ENCODE data around the gene CENPW.

CENPW gene

DNA sequence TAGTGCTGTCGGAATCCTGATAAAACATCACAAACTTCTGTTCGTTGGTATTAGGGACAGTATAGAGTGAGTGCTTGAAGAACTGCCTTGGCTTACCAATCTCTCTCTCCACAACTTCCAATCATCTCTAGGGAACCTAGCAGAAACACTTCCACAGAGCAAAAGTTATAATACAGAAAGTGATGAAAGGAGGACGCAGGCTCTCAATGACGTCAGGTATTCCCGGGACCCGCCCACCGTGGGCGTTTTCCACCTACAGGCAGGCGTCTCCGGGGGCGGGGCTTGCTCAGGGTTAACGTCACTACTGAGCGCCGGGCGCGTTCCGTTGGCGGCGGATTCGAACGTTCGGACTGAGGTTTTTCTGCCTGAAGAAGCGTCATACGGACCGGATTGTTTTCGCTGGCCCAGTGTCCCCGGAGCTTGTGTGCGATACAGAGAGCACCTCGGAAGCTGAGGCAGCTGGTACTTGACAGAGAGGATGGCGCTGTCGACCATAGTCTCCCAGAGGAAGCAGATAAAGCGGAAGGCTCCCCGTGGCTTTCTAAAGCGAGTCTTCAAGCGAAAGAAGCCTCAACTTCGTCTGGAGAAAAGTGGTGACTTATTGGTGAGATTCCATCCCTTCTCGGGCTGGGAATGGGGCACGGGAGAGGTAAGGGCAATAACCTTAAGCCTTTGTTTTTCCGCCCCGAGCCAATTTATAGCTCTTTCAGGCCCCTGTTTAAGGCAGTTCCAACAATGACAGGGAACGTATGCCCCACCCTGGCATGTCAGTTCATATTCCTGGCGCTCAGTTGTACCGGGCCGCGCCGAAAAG is at the start of gene CENPW:
Gene CENPW (plus strand): TSS at position 320 of the 814 bp plus-strand sequence. CDS start 159 bp downstream, at position 479.
- DNase-seq: peak; percentile 81

DNA sequence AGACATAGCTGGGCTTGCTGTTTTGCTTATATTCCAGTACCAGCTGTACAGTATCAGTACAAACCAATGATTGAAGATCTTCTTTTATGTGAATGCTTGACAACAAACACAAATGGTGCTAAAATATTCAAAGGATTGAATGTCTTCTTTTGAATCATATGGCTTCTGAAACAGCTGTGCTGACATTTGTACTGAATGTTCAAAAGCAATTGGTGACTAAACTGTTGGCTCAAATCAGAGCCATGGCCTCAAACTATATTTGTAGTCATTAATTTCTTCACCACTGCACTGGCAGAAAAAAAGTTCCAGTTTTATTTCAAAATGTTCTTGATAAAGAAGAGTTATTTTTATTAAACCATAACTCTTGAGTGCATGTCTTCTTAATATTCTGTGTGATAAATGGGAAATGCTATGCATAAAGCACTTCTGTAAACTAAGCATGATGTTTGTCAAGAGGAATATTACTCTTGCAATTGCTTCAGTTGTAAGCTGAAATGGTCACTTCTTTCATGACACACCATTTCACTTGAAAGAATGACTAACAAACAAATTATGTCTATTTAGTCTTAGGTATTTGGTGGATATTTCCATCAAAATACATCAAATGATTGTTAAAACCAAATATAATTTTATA is 45.9 kb upstream of the CENPW start:
- no peak for DNase-seq

DNA sequence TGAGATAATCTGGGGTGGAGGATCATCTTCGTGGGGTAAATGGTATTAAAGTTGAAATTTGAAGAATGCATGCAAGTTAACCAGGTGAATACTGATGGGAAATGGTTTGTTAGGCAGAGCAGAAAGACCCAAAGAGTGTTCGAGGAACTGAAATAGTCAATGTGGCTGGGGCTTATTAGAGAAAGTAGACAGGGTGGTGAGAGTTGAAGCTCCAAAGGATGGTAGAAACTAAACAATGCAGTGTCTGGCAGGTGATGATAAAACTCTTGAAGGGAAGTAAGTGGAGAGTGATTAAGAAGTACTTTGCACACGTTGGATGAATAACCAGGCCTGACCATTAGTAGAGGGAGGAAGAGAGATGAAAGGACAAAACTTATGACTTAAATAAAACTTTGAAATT is 39.8 kb upstream of the CENPW start:
- DNase-seq: no peak

DNA sequence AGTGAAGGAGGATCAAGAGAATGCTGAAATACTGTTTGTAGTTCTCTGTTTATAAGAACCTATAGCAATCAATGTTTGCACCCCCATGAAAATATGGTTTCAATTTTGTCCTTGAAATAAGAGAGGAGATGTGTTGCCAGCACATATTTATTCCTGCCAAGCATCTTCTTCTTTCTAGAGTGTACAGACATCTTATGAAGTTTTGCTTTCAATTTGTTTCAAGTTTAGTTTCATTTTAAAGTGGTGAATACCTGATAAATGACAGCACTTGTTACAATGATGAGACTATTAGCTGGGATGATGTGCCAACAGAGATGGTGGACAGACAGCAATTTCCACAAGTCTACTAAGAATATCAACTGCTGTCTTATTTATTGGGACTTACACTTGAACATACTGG is 39.2 kb upstream of the CENPW start:
- DNase-seq: no peak

DNA sequence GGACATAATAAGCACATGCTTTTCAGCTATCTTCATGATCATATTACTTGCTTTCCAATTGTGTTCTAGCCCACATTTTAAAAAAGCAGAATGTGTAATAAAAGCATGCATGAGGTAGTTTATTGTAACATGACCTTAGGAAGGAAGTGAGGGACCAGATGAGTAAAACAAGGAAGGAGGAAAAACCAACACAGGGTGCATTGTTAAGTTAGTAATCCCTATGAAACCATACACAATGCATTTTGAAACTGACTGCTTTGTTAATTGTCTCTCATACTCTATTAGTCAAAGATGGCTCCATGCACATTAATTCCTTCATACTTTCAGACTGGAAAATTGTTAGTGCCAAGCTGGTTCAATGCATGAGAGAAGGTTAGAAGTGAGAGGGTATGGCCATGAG is 37.7 kb upstream of the CENPW start:
- DNase-seq: peak; percentile 8

DNA sequence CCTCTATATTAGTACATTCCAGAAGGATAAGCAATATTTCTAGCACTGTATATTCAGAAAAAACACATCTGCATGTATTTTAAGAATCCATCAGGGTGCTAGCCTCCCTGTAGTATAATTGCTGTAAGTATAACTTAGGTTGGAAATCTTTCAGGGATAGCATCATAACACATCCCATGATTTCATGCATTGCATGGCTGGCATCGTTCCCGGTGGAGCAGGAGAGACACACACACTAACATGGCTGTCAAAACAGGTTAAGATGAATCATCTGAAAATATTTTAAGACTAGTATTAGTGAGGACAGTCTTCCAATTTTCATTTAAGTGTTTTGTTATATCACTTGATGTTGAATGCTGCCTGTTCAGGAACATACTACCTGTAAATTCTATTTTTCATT is 32.1 kb upstream of the CENPW start:
- no peak for DNase-seq

DNA sequence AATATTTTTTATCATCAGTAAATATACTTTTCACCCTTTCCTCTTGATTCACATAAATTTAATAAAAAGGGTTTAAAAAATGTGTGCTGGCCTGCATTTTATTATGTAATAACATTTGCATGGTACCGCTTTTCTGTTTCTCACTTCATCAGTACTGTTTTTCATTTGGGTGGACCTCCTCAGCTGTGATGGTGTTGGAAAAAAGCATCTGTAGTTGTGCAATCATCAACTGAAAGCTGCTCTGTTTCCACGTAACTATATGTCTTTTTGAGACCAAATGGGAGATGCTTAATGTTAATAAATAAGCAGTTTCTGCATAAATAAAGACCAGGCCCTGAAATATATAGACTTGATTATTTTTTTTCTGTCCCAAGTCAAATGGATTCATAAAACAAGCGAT is 31.6 kb upstream of the CENPW start:
- no peak for DNase-seq

DNA sequence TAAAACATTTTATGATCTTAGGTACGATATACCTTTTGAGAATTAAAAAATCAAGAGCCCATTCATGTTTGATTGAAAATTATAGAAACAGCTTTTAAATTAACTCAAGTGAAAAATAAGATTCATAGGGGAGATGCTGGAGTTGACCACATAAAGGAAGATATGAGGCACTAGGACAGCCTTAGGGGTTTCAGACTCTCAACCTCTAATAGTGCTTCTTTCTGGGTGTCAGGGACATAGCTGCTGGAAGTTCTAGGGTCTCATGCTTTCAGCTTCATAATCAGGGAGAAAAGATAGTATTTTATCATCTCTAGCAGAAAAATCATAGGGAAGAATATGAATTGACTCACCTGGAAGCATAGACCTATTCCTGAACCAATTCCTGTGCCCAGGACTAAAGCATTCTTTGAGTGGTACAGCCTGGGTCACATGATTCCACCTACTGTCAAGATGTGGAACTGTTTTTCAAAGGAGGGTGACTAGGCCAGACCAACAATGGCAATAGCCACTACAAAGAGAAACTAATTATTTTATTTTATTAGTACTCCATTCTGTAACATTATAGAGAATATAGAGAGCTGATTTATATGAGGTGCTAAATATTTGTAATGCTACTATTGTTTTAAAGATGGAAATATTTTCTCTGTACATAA is 27.8 kb upstream of the CENPW start:
- no peak for DNase-seq

DNA sequence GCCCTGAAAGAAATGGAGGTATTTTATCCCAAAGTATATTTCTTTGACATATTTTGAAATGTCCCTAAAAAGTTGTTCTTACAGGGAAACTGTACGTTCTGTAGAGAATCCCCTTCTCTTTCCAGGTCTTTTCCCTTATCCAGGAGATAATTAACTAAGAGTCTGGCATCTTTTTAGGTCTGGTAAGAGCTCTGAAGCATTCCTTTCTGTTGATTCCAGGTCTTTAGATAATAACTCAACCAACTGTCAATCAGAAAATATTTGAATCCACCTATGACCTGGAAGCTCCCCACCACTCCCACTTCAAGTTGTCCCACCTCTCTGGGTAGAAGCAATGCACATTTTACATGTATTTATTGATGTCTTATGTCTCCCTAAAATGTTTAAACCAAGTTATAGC is 26.0 kb upstream of the CENPW start:
- no peak for DNase-seq

DNA sequence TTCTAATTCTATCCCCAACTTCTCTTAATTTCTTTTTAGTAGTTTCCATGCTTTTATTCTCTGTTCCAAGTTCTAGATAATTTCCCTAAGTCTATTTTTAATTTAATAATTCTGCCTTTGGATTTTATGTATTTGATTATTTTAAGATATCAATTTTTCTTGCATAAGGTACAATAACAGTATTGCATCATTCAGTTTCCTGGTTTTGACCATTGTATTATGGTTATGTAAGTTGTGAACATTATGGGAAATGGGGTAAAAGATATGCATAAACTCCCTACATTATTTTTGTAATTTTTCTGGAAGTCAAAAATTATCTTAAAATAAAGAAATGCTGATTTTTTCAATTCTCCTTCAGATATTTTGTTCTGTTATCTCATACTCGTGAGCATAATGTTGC is 21.1 kb upstream of the CENPW start:
- no peak for DNase-seq

DNA sequence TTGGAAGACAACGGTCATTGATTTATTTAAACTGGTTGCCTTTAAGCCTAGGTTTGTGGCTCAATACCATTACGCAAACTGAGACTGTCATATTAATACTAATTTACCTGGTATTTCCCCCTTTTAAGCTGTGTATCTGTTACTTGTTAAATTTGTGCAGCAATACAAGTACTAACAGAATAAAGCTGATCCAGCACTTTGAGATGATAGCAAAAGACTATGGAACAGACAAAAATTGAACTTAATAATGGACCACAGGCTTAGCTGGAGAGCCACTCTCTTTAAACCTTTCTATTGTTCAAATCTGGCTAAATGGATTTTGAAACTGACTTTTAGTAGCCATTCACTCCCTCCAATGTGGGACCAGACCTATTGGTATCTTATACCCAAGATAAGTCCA is 6.2 kb upstream of the CENPW start:
- DNase-seq: no peak

DNA sequence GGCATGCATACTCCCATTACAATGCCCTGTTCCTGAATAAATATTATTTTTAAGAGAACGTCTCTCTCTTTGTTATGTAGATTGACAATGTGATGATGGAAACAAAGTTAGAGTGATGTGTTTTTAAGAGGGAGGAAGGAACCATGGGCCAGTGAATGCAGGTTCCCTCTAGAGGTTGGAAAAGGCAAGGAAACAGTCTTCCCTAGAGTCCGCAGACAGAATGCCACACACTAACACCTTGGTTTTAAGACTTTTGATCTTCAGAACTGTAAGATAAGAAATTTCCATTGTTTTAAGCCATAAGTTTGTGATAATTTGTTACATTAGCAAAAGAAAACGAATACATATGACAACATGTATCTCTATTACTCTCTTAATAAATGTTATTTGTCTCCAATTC is 4.7 kb upstream of the CENPW start:
- no peak for DNase-seq

DNA sequence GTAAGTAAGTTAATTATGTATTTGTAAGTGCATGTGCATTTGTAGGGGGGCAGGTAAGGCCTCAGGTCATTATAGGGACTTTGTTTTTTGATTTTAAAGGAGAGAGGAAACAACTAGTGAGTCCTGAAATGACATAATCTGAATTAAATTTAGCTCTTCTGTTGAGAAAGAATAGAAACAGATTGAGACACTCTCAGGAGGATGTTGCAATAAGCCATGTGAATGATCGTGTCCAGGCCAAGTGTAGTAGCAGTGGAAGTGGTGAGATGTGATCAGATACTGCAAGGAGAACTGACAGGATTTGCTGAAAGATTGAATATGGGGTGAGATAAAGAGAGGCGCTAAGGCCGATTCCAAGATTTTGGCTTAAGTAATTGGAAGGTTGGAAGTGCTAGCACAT is 2.6 kb upstream of the CENPW start:
- DNase-seq: no peak

DNA sequence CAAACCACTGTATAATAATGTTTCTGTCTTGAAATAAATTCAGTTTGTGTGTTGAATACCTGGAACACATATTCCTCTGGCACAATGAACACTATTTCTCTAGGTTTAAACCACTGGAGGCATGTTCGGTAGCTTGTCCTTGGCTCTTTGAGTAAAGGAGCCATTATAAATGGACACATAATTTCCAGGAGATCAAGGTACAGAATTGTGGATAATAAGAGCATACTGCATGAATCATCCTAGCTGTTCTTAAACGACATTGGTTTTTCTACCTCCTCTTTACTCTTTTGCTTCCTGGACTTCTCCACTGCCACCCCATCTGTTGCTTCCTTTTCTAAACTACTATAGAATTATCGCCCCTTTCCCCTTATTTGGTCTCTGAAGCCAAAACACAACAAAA is 1.2 kb downstream of the CENPW start:
- no peak for DNase-seq

DNA sequence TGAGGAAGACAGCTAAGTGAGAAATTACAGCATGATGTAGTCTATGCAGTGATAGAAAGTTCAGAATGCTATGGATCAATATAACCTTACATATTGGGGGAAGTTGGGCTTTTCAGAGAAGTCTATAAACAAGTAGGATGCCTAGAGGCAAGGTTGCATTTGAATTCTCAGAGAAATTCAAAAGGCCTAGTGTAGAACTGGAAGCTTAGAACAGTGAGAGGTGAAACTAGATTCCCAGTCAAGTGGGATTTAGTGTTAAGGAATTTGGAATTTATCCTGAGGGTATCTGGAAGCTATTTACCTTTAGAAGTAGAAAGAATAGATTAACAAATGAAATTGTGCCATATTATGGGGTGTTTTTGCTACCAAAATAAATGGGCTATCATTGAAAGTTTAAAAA is 4.3 kb downstream of the CENPW start:
- no peak for DNase-seq

DNA sequence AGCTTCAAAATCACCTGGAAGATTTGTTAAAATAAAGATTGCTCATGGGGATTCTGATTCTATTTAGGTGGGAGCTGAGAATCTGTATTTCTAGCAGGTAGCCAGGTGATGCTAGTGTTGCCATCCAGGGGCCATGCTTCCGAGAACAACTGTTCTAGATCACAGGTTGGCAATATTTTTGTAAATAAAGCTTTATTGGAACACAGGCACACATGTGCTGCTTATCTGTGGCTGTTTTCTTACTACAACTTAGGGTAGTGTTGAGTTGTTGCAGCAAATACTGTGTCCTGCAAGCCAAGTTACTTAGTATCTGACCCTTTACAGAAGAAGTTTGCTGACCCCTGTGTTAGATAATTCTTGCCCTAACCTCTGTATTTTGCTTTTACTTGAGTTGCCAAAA is 12.0 kb downstream of the CENPW start:
- DNase-seq: no peak

DNA sequence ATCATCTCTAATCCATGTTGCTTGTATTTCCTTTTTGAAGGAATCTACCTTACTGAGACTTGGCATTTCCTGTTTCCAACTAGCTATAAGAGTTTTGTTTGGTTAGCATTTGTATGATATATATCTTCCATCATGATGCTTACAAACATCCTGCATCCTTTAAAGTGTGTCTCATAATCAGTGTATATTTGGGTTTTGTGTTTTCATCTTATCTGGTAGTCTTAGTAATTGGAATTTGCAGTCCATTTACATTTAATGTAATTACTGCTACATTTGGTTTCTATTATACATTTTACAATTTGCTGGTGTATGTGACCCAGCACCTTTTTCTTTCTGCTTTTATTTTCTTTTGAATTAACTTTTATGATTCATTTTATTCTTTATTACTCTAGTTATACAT is 12.6 kb downstream of the CENPW start:
- no peak for DNase-seq

DNA sequence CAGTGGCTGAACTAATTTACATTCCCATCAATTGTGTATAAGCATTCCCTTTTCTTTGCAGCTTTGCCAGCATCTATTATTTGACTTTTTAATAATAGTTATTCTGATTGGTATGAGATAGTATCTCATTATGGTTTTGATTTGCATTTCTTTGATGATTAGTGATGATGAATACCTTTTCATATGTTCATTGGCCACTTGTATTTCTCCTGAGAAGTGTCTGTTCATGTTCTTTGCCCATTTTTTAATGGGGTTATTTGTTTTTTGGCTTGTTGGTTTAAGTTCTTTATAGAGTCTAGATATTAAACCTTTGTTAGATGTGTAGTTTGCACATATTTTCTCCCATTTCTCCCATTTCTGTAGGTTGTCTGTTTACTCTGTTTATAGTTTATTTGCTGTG is 16.6 kb downstream of the CENPW start:
- DNase-seq: no peak

DNA sequence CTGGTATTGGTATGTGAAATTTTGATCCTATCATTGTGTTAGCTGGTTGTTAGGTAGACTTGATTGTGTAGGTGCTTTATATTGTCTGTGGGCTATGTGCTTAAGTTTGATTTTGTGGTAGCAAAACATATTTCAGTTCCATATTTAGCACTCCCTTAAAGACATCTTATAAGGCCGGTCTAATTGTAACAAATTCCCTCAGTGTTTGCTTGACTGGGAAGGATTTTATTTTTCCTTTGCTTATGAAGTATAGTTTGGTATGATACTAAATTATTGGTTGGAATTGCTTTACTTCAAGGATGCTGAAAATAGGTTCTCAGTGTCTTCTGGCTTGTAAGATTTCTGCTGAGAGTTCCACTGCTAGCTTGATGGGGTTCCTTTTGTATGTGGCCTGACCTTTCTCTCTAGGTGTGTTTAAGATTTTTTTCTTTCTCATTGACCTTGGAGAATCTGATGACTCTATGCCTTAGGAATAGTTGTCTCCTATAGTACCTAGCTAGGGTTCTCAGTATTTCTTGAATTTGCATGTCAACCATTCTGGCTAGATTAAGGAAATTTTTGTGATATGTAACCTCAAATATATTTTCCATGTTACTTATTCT is 20.1 kb downstream of the CENPW start:
- no peak for DNase-seq

DNA sequence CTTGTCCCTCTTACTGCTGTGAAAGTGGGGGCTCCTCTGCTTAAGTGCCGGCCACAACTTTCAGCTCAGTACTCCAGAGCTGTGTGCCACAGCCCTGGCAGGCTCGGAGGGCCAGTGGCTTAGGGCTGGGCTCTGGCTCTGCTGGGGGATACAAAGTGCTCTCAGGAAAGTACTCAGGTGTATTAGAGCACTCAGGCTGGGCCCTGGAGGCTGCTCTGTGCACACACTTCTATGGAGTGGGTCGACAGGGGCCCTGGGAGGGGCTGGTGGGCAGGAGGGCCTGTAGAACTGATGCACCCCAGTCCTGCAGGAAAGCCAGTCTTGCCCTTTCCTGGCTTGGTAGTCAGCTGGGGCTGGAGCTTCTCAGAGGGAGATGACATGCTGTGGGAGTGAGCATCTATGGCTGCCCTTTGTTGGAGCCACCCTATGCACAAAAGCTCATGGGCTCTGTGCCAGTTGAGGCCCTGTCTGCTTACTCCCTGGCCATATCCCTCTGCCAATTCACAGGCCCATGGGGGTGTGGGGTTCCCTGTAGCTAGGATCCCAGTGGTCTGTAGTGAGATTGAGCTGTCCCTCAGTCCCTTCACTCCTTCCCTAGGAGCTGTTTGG is 22.0 kb downstream of the CENPW start:
- no peak for DNase-seq

DNA sequence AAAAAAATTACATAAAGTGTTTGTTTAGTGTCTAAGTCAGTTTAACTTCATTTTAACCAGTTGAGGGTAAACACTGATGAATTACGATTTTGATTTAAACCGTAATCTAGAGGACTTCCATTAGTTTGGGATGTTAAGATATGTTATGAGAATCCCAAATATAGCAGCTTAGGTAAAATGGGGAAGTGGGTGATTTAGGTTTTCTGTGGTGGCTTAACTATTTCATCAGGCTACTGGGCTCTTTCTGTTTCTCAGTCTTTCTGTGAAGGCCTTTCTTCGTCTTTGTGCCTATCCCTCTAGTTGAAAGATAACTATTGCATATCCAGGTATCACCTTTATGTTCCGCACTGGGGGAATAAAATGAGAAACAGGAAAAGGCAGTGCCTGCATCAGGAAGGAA is 27.9 kb downstream of the CENPW start:
- no peak for DNase-seq

DNA sequence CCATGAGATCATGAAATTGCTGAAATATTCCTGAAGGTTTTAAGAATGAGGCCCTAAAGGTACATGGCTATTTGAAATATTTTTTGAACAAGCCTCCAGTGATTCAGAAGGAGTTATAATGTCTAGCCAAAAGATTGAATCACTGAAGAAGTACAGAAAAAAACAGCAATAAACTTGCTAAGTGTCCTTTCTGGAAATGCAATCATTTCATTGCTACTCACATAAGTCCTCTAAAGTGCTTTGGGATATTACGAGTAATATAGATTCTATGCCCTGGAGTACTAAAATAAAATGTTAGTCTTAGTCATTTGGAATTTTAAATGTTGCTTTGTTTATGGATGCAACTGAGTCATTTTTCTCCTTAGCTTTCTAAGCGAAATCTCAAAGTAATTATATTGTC is 32.7 kb downstream of the CENPW start:
- no peak for DNase-seq

DNA sequence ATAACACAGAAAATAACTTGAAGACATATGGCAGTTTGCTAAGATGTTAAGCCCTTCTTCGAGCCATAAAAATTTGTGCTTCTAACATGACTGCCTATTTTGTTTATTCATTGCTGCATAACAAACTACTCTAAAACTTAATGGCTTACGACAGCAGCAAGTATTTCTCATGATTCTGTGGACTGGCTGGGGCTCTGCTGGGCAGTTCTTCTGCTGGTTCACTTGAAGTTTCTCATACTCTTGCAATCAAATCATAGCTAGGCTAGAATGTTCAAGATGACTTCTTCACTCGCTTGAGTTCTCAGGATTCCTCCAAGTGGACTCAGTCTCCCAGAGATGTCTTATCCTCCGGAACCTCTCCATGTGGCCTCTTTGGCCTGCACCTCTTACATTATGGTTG is 33.4 kb downstream of the CENPW start:
- DNase-seq: no peak

DNA sequence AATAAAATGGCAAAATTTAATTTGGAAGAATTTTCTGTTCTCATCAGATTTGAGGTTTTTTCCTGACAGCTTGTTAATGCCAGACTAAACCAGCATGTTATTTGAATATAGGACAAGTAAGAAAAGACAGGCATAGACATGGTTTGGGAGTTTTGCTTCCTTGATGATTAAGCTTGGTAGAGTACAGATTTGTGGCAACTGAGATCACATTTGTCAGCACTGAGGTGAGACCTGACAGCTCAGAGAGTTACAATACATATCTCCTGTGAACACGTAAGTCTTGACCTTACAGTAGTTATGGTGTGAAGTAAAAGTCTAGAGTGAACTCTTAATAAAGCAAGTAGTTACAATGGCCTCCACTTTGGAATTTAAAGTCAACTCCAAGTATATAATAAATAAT is 34.5 kb downstream of the CENPW start:
- DNase-seq: no peak
